HG03521 (cell line): ENCODE data around the gene MDFI.

Experiments used
- ATAC-seq: cut with Tn5 transposase; IDR thresholded peaks from one replicate; pipeline ENCODE4 v1.9.1; 2021; ENCODE audit warnings: mild to moderate bottlenecking, moderate library complexity; ENCODE audit not compliant: unreplicated experiment

Gene MDFI

GRCh38 chr6:41700463-41701347 is 62.4 kb downstream of the MDFI start:
- ATAC-seq, result no peak

DNA sequence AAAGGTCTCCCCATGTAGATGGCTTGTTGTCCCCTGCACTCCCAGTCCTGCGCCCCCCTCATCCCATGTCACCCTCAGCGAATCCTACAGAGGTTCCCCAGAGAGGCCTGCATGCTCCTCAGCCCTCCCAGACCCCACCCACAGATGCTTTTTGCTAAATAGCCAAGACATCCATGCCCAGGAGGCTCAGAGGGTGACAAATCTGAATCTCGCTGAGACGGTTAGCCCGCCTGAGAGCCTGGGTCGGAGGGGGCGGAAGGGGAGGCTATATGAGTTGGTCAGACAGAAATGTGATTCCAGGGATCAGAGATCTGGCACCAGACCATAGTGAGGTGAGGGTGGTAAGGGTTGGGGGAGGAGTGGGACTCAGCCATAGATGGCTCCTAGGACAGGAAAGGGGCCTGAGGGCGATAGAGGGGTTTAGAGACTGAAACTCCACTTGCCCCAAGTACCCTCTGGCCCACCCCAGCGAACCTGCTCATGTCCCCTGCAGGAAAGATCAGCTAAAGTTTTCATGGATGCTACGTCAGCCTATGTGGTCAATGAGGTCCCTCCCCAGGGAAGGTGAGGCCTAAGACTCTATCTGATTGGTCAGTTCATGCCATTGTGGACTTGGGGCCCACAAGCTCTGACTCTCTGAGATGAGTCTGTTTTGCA is 63.9 kb downstream of the MDFI start:
- no peak for ATAC-seq

DNA sequence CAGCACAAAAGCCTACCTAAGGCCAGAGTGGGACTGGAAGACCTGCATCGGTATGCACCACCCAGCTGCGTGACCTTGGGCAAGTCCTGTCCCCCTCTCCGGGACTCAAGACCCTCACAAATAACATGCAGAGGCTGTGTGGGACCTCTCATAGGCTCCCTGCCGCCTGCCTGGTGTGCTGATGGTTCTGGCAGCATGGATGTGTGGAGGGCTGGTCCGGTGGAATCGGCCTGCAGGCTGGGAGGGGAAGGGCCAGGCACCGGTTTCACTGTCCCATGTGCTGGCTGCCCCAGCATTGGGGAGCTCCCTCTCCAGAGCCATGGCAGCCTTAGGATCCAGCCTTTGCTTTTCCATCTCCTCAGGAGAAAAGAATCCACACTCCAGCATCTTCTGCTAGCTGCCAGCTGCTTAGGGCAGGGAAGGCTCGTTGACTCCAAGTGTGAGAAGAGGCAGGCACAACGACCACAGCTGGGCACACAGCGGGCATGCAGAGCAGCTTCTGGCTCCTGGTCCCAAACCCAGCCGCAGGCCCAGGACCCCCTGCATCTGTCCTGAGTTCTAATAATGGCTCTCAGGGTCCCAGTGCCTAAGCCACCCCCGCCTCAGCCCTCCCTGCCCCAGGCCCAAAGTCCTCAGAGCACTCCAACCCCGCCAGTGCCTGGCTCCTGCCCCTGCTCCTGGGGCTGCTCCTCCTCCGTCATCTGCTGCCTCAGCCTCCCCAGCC is 64.7 kb downstream of the MDFI start:
- ATAC-seq, result no peak
